NCI-H226 (cell line): ENCODE data around the gene MRTFA.
"Not testable (repeated sequence)": the region's sequence is repeated elsewhere in the genome, so short reads cannot be mapped to it uniquely, and the experiment has no call there.

Source experiments
- DNase-seq: peaks from one replicate; pipeline ENCODE4 v3.0.0-alpha.2; 2015

MRTFA gene

GRCh38 chr22:40656651-40657050 is 20.1 kb upstream of the MRTFA start:
- not testable (repeated sequence) for DNase-seq

DNA sequence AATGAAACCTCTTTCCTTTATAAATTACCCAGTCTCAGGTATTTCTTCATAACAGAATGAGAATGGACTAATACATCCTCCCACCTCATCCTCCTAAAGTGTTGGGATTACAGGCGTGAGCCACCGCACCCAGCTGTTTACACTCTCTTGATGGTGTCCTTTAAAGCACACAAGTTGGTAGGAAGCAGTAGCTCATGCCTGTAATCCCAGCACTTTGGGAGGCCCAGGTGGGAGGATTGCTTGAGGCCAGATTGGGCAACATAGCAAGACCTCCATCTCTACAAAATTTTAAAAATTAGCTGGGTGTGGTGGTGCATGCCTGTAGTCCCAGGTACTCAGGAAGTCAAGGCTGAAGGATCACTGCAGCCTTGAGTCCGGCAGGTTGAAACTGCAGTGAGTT is 19.4 kb upstream of the MRTFA start:
- not testable (repeated sequence) for DNase-seq

- DNase-seq, result no peak
Observed at GRCh38 chr22:40654522-40655167, 18.1 kb upstream of the MRTFA start.

- DNase-seq, result no peak
Observed at GRCh38 chr22:40653361-40653760, 16.8 kb upstream of the MRTFA start.

GRCh38 chr22:40651563-40652501 is 15.3 kb upstream of the MRTFA start:
- peak; percentile 91 for DNase-seq

- no peak for DNase-seq
Observed at GRCh38 chr22:40651057-40651456, 14.5 kb upstream of the MRTFA start.

- DNase-seq, result no peak
Observed at GRCh38 chr22:40648386-40648785, 11.9 kb upstream of the MRTFA start.

DNA sequence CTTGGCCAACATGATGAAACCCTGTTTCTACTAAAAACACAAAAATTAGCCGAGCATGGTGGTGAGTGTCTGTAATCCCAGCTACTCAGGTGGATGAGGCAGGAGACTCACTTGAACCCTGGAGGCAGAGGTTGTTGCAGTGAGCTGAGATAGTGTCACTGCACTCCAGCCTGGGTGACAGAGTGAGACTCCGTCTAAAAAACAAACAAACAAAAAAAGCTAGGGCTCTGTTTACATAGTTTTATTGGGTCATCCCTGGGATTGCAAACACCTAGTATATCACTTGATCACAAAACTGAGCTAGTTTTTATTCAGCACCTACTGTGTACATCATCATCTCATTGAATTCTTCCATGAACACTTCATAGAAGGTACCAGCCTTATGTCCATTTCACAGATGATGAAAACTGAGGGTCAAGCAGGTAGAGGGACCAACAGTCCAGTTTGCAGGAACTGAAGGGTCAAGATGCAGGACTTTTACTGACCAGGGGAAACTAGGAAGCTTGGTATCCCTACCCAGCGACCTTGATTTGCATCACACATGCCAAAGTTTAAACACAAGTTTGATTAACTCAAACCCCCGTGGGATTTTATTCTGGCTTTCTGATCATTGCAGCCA is 9.2 kb upstream of the MRTFA start:
- DNase-seq, result no peak

DNA sequence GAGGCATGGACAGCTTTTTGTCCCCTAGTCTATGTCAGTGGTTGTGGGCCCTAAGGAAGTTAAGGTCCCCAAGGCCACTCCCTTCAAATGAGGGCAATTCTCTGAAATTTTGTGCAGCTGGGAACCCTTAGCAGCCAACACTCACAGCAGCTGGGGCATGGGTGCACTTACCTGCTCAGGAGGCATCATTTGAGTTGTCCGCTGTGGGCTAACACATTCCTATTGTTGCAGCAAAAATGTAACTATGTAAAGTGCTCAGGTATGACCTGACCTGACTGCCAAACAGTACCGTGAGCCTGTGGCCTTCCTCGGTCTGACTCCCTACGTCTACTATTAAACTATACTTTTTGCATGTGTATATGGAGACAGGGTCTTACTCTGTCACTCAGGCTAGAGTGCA is 5.8 kb upstream of the MRTFA start:
- no peak for DNase-seq

- DNase-seq, result no peak
Observed at GRCh38 chr22:40641269-40641668, 4.8 kb upstream of the MRTFA start.

- no peak for DNase-seq
Observed at GRCh38 chr22:40638261-40638660, 1.7 kb upstream of the MRTFA start.

DNA sequence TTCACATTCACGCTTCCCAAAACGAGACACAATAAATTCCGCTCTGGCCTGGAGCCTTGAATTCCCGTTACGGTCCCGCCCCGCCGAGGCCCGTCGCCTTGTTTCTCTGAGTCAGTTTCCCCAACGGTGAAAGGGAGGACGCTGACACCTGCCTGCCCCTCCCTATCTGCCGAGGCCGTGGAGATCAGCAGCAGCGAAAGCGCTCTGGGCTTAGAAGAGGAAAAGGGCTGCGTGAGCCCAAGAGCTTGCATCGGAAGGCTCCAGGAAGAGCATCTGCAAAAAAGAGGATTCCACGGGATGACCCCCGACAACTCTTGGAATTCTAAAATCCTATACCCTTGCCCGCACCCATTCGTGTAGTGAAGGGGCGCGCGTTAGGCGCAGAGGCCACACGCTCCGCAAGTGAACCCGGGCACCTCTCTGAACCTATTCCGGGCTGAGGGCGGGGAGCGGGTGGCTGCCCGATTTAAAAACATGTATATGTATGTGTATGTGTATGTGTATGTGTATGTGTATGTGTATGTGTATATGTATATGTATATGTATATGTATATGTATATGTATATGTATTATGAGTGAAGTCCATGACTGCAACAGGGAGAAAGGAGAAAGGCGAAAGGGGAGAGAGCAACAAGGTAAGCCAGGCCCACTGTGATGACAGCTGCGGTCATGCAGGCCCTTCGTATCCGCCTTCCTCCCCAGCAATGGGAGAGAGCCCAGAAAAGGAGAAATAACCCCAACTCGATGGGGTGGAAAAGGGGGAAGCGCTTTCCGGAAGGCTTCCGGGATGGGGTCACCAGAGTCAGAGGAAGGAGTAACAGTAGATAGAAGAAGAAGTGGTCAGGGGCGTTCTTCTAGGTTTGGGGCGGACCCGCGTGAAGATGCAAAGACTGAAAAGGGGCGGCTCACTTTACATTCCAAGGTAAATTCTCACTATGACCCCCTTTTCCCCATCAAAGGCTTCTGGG is 948 bp upstream of the MRTFA start:
- no peak for DNase-seq

GRCh38 chr22:40635940-40636379 is 559 bp downstream of the MRTFA start:
- DNase-seq, result no peak

- no peak for DNase-seq
Observed at GRCh38 chr22:40635043-40635939, 1.2 kb downstream of the MRTFA start.

DNA sequence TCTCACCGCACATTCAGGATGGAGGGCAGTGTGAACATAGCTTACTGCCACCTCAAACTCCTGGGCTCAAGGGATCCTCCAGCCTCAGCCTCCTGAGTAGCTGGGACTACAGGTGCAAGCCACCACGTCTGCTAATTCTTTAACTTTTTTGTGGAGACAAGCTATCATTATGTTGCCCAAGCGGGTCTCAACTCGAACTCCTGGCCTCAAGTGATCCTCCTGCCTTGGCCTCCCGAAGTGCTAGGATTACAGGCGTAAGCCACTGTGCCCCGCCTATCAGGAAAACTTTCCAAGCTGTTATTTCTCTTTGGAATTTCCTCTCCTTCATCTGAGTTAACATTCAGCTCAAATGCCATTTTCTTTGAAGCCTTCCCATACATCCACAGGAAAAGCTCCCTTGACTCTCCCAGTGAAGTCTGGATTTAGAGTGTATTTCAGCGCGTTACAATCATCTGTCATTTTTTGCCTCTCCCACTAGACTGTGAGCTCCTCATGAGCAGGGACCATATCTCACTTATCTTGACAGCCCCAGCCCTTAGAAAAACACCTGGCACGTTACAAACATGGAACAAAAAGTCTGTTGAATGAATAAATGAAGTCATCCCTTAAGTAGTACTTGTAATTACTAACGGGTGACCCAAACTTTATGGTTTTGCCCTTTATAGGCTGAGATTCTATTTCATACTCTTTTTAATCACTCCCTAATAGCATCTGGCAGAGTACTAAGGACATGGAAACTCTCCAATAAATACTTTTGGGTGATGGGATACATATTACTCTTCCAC is 2.2 kb downstream of the MRTFA start:
- no peak for DNase-seq

GRCh38 chr22:40633036-40633435 is 3.5 kb downstream of the MRTFA start:
- no peak for DNase-seq

DNA sequence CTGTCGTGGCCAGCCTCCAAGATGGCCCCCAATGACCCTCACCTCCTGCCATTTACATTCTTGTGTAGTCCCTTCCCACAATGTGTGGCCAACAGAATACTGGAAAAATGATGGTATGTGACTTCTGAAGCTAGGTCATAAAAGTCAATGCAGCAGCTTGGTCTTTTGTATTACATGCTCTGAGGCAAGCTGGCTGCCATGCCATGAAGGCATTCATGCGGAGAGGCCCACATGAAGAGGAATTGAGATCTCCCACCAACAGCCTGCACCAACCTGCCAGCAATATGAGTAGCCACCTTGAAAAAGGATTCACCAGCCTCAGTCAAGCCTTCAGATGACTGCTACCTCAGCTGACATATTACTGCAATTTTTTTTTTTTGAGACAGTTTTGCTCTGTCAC is 4.6 kb downstream of the MRTFA start:
- no peak for DNase-seq

- peak; percentile 50 for DNase-seq
Observed at GRCh38 chr22:40628354-40629042, 8.0 kb downstream of the MRTFA start.

- DNase-seq, result no peak
Observed at GRCh38 chr22:40627612-40628011, 8.9 kb downstream of the MRTFA start.

- no peak for DNase-seq
Observed at GRCh38 chr22:40626851-40627250, 9.7 kb downstream of the MRTFA start.
